ENCODE data around the gene IMMP2L. TPM values are rescaled to one million over a fixed set of nuclear protein-coding genes. Genes with fewer than 3 reads are reported as not detected.

Gene IMMP2L
- total and polyA plus RNA-seq, 2 of the 4 experiments (the other 2 are of a cell fraction): 5.8 to 9.3 TPM

DNA sequence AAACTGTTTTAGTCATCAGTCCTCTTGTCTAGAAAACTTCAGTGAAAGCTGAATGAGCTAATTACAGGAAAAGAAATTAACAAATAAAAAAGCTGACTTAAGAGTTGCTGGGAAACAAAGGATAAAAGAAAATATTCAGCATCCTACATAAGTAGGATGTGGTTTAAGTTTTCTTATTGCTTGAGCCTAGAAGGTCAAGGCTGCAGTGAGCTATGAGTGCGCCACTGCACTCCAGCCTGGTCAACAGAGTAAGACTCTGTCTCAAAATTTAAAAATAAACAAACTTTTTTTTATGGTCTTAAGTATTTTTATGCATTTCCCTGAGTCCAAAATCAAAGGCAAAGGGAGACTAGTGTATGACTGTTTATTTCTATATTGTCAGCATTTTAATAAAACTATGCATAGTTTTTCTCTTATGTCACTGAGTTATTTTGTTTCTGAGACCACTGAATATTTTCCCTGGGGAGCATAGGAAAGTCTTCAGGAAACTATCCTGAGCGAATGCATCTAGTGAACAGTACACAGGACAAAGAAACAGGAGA, 511.3 kb downstream of the IMMP2L start:
- Histone ChIP-seq H3K14ac (replicated peaks; ENCODE audit: low read depth, low read length) (no peak overlapping the region), H3K4me3 (ENCODE audit: insufficient read depth, low read depth, low read length) (no peak overlapping the region), H3K23ac (ENCODE audit: low read depth, low read length) (no peak overlapping the region), H2BK5ac (ENCODE audit: low read depth, low read length, poor library complexity, severe bottlenecking) (no peak overlapping the region), H3K9ac (ENCODE audit: low read depth, low read length) (no peak overlapping the region), H3K4me1 (ENCODE audit: control insufficient read depth, insufficient read depth, low read length) (no peaks in the 10 kb centered on the region), H3K9me3 (ENCODE audit: control insufficient read depth, insufficient read depth, low read length) (no peaks in the 10 kb centered on the region), H4K8ac (ENCODE audit: low read depth in 2 of 2, low read length in 2 of 2) (no peak overlapping the region), H3K27me3 (ENCODE audit: control insufficient read depth, insufficient read depth, low read length) (no peaks in the 10 kb centered on the region), H3K4me2 (ENCODE audit: low read depth, low read length) (no peak overlapping the region), H2AK5ac (ENCODE audit: low read depth, low read length) (no peak overlapping the region), H3K27ac (ENCODE audit: insufficient read depth, low read length) (no peak overlapping the region), H3K56ac (ENCODE audit: extremely low read depth, insufficient read depth, low read length) (no peak overlapping the region), H3K18ac (ENCODE audit: low read depth, low read length) (no peak overlapping the region), H4K20me1 (ENCODE audit: insufficient read depth, low read length) (no peaks in the 10 kb centered on the region), H2BK15ac (ENCODE audit: low read depth, low read length) (no peak overlapping the region), H4K91ac (ENCODE audit: insufficient read depth, low read depth, low read length) (no peak overlapping the region), H3K9me1 (ENCODE audit: insufficient read depth, low read length) (no peaks in the 10 kb centered on the region), H3K4ac (ENCODE audit: low read depth, low read length) (no peak overlapping the region), H4K5ac (ENCODE audit: low read depth, low read length) (no peak overlapping the region), H2BK120ac (ENCODE audit: low read depth, low read length) (no peak overlapping the region), H3K79me1 (ENCODE audit: low read depth in 1 of 2, low read length in 2 of 2) (no peaks in the 10 kb centered on the region), H2AFZ (replicated peaks; ENCODE audit: low read length, poor library complexity) (no peak overlapping the region), H2AK9ac (replicated peaks; ENCODE audit: low read depth, low read length, poor library complexity) (no peak overlapping the region), H2BK20ac (ENCODE audit: low read depth, low read length) (no peak overlapping the region), H3K36me3 (ENCODE audit: control insufficient read depth, insufficient read depth, low read length) (no peaks in the 10 kb centered on the region)
- no TSS peak for BruUV-seq (replicated peaks)
- peak; percentile 4 for DNase-seq
- WGBS, 2 experiments (ENCODE audit: extremely low coverage in 2 of 2, insufficient read length in 1 of 2): no CpG with 5 or more reads among the region's 2 CpGs
- in situ Hi-C loops (cut with MboI; ENCODE audit: low sequenced_read_pairs) (no loop called here), intact Hi-C loops (cut with micrococcal nuclease) (no loop called here), dilution Hi-C loops (cut with HindIII; ENCODE audit: low sequenced_read_pairs, unreplicated experiment) (no loop called here)
- ATAC-seq (ENCODE audit: low read depth): no peak
- ChIA-PET CTCF (no interaction called here), POLR2A (ENCODE audit: unreplicated experiment) (no interaction called here)
- TF ChIP-seq MAFK (IDR thresholded peaks at IDR 0.05; ENCODE audit: low read depth, low read length) (peak; percentile 19; the same call in 1 of the 2 replicates), RFX5 (IDR thresholded peaks at IDR 0.05; ENCODE audit: low read depth, low read length) (no peak)
